Suprapubic skin (tissue), 4 donors: ENCODE results near the gene INSR. TPM values are rescaled to one million over a fixed set of nuclear protein-coding genes. Genes with fewer than 3 reads are reported as not detected.

ENCODE experiments used
- DNase-seq, 2 donors: peaks; one replicate each; pipeline ENCODE4 v3.0.0-alpha.2; 2019; ENCODE audit warnings: low spot score in 2 of 2
- H3K27ac ChIP-seq: fragments of 200-600 bp; sonication (generic); one replicate; pipeline ENCODE4 v1.5.1; 2019
- H3K27me3 ChIP-seq: fragments of 200-600 bp; sonication (generic); one replicate; pipeline ENCODE4 v1.5.1; 2019
- H3K36me3 ChIP-seq: fragments of 200-600 bp; sonication (generic); one replicate; pipeline ENCODE4 v1.5.1; 2019
- H3K4me1 ChIP-seq: fragments of 200-600 bp; sonication (generic); one replicate; pipeline ENCODE4 v1.5.1; 2019
- H3K4me3 ChIP-seq: fragments of 200-600 bp; sonication (generic); one replicate; pipeline ENCODE4 v1.5.1; 2019; ENCODE audit warnings: mild to moderate bottlenecking
- H3K9me3 ChIP-seq: fragments of 200-600 bp; sonication (generic); one replicate; pipeline ENCODE4 v1.5.1; 2019
- CTCF ChIP-seq, 2 donors: fragments of 200-600 bp in 1 of 2; fragments of 450-650 bp in 1 of 2; sonication (generic) in 1 of 2; IDR thresholded peaks; one replicate each; pipeline ENCODE4 v1.5.1; 2016 to 2019; ENCODE audit warnings: antibody characterized with exemption in 2 of 2, mild to moderate bottlenecking in 1 of 2, moderate library complexity in 1 of 2
- EP300 ChIP-seq: sonication (generic); formaldehyde crosslinking; IDR thresholded peaks from one replicate; pipeline ENCODE4 v1.6.1; 2017; ENCODE audit warnings: antibody characterized with exemption
- POLR2A ChIP-seq, 2 donors: fragments of 450-650 bp; IDR thresholded peaks; one replicate each; pipeline ENCODE4 v1.6.1; 2017; ENCODE audit warnings: antibody characterized with exemption in 2 of 2, mild to moderate bottlenecking in 2 of 2, moderate library complexity in 2 of 2
- POLR2AphosphoS5 ChIP-seq, 3 donors: sonication (generic); formaldehyde crosslinking; IDR thresholded peaks; one replicate each; pipeline ENCODE4 v1.6.1; 2017; ENCODE audit warnings: antibody characterized with exemption in 3 of 3
- WGBS: methylation state at CpG from one replicate; pipeline ENCODE4 v1.1.5; 2018; 5-methylcytosine and 5-hydroxymethylcytosine counted together
- total RNA-seq, 4 donors: library from RNA; depleted of rRNA; stranded (reverse); fragments of >200 nt; gene quantifications; one replicate each; pipeline ENCODE4 v1.1.0, GENCODE V29; 2016

The INSR gene
- total RNA-seq, 4 donors from 2014 or later: 51.5 to 173 (median 77.8) TPM

- Histone ChIP-seq H3K27ac (no peak overlapping the region), H3K9me3 (peaks cover 11% of the 10 kb centered on the region), H3K4me1 (no peaks in the 10 kb centered on the region), H3K27me3 (no peaks in the 10 kb centered on the region), H3K4me3 (no peak overlapping the region), H3K36me3 (peaks cover 94% of the 10 kb centered on the region)
- TF ChIP-seq POLR2A (IDR thresholded peaks at IDR 0.05) (no peak), EP300 (no peak), CTCF (IDR thresholded peaks at IDR 0.05) (no peak), POLR2AphosphoS5 (IDR thresholded peaks at IDR 0.05) (no peak)
- WGBS: 72% methylated on average over 3 of the region's 3 CpGs
- no peak for DNase-seq
These were observed 169.4 kb downstream of the INSR start for GRCh38 chr19:7124782-7125181.

GRCh38 chr19:7122701-7123100 is 171.5 kb downstream of the INSR start:
- peaks cover 93% of the 10 kb centered on the region for H3K36me3 ChIP-seq
- 93% methylated on average over 16 of the region's 16 CpGs for WGBS
- peak in 1 of 2 donors; percentile 43 for DNase-seq

GRCh38 chr19:7120499-7120898 is 173.7 kb downstream of the INSR start:
- Histone ChIP-seq H3K9me3 (no peaks in the 10 kb centered on the region), H3K27ac (no peak overlapping the region), H3K4me1 (no peaks in the 10 kb centered on the region), H3K4me3 (no peak overlapping the region), H3K36me3 (peaks cover 83% of the 10 kb centered on the region), H3K27me3 (no peaks in the 10 kb centered on the region)
- WGBS: 95% methylated on average over 10 of the region's 10 CpGs
- DNase-seq: peak in 1 of 2 donors; percentile 47
- no peak for TF ChIP-seq POLR2A (IDR thresholded peaks at IDR 0.05)

More at GRCh38 chr19:7122701-7123100, 171.5 kb downstream of the INSR start:
- Histone ChIP-seq H3K27me3 (no peaks in the 10 kb centered on the region), H3K4me3 (no peak overlapping the region), H3K4me1 (no peaks in the 10 kb centered on the region), H3K27ac (no peak overlapping the region), H3K9me3 (peaks cover 11% of the 10 kb centered on the region)
- no peak for TF ChIP-seq CTCF (IDR thresholded peaks at IDR 0.05)
- no peak for TF ChIP-seq EP300
- no peak for TF ChIP-seq POLR2A (IDR thresholded peaks at IDR 0.05)
- no peak for TF ChIP-seq POLR2AphosphoS5 (IDR thresholded peaks at IDR 0.05)

DNA sequence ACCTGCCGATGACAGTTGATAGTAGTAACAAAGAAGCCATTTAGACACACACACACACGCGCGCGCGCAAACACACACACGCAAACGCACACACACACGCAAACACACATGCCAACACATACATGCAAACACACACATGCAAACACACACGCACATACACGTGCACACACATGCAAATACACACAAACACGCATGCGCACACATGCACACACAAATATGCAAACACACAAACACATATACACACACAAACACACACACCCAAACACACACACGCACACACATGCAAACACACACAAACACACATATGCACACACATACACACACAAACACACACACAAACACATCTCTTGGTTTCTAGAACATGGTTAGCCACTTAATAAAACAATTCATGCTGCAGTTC is 174.6 kb downstream of the INSR start:
- Histone ChIP-seq H3K9me3 (no peaks in the 10 kb centered on the region), H3K36me3 (peaks cover 79% of the 10 kb centered on the region), H3K27me3 (no peaks in the 10 kb centered on the region), H3K4me3 (no peak overlapping the region), H3K4me1 (no peaks in the 10 kb centered on the region), H3K27ac (no peak overlapping the region)
- no peak for TF ChIP-seq POLR2A (IDR thresholded peaks at IDR 0.05)
- peak in 1 of 2 donors; percentile 21 for DNase-seq
- WGBS: 87% methylated on average over 14 of the region's 14 CpGs

DNA sequence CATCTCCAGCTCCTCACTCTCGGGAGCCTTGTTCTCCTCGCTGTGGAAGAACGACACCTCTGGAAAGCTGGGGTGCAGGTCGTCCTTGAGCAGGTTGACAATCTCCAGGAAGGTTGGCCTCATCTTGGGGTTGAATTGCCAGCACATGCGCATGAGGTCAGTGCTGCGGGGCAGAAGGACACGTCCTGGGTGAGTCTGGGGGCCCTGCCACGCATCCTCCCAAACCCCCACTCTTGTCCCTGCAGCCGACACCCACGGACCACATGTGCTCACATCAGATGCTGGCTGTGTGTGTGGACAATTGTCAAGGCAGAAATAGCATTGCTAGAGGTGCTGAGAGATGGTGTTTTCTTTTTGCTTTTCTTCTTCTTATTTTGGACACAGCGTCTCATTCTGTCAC is 177.0 kb downstream of the INSR start:
- no peaks in the 10 kb centered on the region for H3K4me1 ChIP-seq
- H3K4me3 ChIP-seq: no peak overlapping the region
- H3K27me3 ChIP-seq: no peaks in the 10 kb centered on the region
- H3K36me3 ChIP-seq: peaks cover 62% of the 10 kb centered on the region
- TF ChIP-seq POLR2A (IDR thresholded peaks at IDR 0.05) (no peak), CTCF (IDR thresholded peaks at IDR 0.05) (no peak), POLR2AphosphoS5 (IDR thresholded peaks at IDR 0.05) (no peak), EP300 (no peak)
- no peak overlapping the region for H3K27ac ChIP-seq
- 70% methylated on average over 5 of the region's 11 CpGs for WGBS
- H3K9me3 ChIP-seq: no peaks in the 10 kb centered on the region
- DNase-seq: peak in 1 of 2 donors; percentile 56

DNA sequence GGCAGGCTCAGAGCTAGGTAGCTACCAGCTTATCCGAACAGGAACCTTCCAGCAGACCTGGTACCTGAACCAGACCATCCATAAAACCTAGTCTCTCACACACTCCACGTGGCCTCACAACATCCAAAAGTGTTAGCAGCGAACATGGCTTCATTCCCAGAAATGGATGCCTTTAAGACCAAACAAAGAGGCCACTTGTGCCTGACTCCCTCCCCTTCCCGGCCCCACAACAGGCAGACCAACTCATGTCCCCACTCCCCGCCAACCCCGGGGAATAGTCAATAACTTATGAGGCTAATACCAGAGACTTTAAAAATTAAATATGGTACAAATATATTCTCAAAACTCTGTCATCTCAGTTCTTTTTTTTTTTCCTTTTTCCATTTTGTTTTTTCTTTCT is 178.5 kb downstream of the INSR start:
- Histone ChIP-seq H3K4me1 (no peaks in the 10 kb centered on the region), H3K27ac (no peak overlapping the region), H3K9me3 (no peaks in the 10 kb centered on the region), H3K4me3 (no peak overlapping the region), H3K36me3 (peaks cover 46% of the 10 kb centered on the region), H3K27me3 (no peaks in the 10 kb centered on the region)
- WGBS: 84% methylated on average over 6 of the region's 6 CpGs
- peak in 1 of 2 donors; percentile 29 for DNase-seq
- TF ChIP-seq POLR2A (IDR thresholded peaks at IDR 0.05) (no peak), EP300 (no peak), CTCF (IDR thresholded peaks at IDR 0.05) (no peak), POLR2AphosphoS5 (IDR thresholded peaks at IDR 0.05) (no peak)
